Right atrium auricular region (tissue), 2 donors: ENCODE data around the gene GRAPL. TPM values are rescaled to one million over a fixed set of nuclear protein-coding genes. Genes with fewer than 3 reads are reported as not detected.
A peak's percentile ranks its signal among the peaks of the same experiment; 100 is the strongest.
"Not testable (repeated sequence)": the region's sequence is repeated elsewhere in the genome, so short reads cannot be mapped to it uniquely, and the experiment has no call there.

Source experiments
- DNase-seq: peaks from one replicate; pipeline ENCODE4 v3.0.0-alpha.2; 2019; ENCODE audit warnings: low spot score
- H3K27ac ChIP-seq, 2 donors: fragments of 200-600 bp; sonication (generic); 1 replicate in 1 of 2; 2 replicates in 1 of 2; pipeline ENCODE4 v1.5.1; 2016 to 2019
- H3K27me3 ChIP-seq, 2 donors: fragments of 200-600 bp; sonication (generic); one replicate each; pipeline versions ENCODE4 v1.5.1 to v1.6.0; 2017 to 2019
- H3K36me3 ChIP-seq: fragments of 200-600 bp; sonication (generic); one replicate; pipeline ENCODE4 v1.5.1; 2016
- H3K4me1 ChIP-seq, 2 donors: fragments of 200-600 bp; sonication (generic); one replicate each; pipeline versions ENCODE4 v1.5.1 to v1.6.0; 2017 to 2019
- H3K4me3 ChIP-seq, 2 donors: fragments of 200-600 bp; sonication (generic); 1 replicate in 1 of 2; 2 replicates in 1 of 2; pipeline ENCODE4 v1.5.1; 2017 to 2019; ENCODE audit warnings: mild to moderate bottlenecking in 1 of 2, moderate library complexity in 1 of 2
- H3K9me3 ChIP-seq, 2 donors: fragments of 200-600 bp; sonication (generic); one replicate each; pipeline ENCODE4 v1.5.1; 2019
- total RNA-seq, 2 donors: library from RNA; depleted of rRNA; stranded (reverse); fragments of >200 nt; gene quantifications; one replicate each; pipeline ENCODE4 v1.1.0, GENCODE V29; 2016

The GRAPL gene
- total RNA-seq, 2 donors from 2014 or later = 1.4 TPM; not detected in 1

DNA sequence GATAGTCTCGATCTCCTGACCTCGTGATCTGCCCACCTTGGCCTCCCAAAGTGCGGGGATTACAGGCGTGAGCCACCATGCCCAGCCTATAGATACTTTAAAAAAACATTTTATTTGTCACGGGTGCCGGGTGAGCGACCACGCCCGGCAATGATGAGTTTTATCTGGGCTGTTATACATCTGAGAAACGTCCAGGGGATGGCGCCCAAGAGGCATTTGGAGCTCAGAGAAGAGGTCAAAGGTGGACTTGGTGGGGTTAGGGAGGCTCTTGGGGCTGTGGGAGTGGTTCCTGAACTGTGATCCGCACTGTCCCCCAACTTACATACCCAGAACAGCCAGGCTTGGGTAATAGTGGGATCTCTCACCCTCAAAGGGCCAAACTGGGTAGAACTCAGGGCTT lies 8.7 kb upstream of the GRAPL start:
- not testable (repeated sequence) for H3K36me3 ChIP-seq, H3K4me3 ChIP-seq, DNase-seq, H3K27ac ChIP-seq, H3K4me1 ChIP-seq, H3K27me3 ChIP-seq, H3K9me3 ChIP-seq

- not testable (repeated sequence) for H3K36me3 ChIP-seq, H3K4me3 ChIP-seq, DNase-seq, H3K27me3 ChIP-seq, H3K9me3 ChIP-seq, H3K4me1 ChIP-seq, H3K27ac ChIP-seq
Observed at GRCh38 chr17:19125289-19125688, 2.1 kb upstream of the GRAPL start.

DNA sequence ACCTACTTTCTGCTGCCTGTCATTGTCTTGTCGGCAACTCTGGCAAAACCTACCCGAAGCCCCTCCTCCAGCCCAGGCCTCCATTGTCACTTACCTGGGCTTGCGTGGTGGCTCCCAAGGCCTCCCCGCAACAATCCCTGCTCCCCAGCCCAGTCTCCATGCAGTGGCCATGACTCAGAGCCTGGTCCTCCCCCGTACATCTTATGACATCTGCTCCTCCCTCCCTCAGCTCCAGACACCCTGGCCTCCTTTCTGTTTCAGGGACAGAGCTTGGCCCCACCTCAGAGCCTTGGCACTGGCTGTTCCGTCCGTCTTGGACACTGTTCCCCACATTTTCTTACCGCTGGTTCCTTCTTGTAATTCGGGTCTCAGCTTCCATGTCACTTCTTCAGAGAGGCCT lies 2.1 kb downstream of the GRAPL start:
- DNase-seq, H3K27ac ChIP-seq, H3K9me3 ChIP-seq, H3K4me3 ChIP-seq, H3K27me3 ChIP-seq, H3K36me3 ChIP-seq, H3K4me1 ChIP-seq: not testable (repeated sequence)

DNA sequence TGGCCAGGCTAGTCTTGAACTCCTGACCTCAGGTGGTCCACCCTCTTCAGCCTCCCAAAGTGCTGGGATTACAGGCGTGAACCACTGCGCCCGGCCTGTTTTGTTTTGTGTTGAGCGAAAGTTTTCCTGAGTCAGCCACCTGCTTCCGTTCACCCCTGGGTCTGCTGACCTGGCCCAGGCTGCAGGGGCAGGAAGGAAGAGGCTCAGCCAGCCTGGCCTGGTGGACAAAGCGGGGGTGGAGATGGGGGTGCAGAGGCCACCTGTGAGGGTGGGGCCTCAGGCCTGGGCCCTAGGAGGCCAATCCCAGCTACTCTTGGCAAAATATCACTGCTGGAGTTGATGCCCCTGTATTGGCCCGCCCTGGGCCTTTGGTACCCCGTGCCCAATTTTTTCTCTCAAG lies 3.7 kb downstream of the GRAPL start:
- H3K27ac ChIP-seq, H3K36me3 ChIP-seq, H3K9me3 ChIP-seq, H3K27me3 ChIP-seq, DNase-seq, H3K4me1 ChIP-seq, H3K4me3 ChIP-seq: not testable (repeated sequence)

DNA sequence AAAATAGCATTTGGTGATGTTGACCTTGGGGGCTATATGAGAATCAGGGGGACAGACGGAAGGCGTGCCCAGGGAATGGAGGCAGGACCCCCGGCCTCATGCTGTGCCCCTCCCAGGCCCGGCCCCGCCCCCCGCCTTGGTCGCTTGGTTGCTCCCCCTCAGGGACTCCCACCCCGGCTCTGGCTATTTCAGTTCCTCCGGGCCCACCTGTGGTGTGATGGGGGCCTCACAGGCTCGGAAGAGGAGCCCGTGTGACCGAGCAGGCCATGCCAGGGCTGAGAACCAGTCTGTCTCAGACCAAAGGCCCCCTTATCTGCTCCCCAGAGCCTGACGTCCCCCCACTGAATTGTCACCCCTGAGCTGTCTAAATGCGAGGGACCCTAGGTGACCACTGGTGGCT lies 4.4 kb downstream of the GRAPL start:
- not testable (repeated sequence) for H3K36me3 ChIP-seq

GRCh38 chr17:19133793-19134192 lies 6.4 kb downstream of the GRAPL start:
- H3K4me1 ChIP-seq, H3K4me3 ChIP-seq, H3K36me3 ChIP-seq, H3K27me3 ChIP-seq, H3K9me3 ChIP-seq, H3K27ac ChIP-seq, DNase-seq: not testable (repeated sequence)

More for the DNA sequence above, 4.4 kb downstream of the GRAPL start:
- H3K27ac ChIP-seq, H3K27me3 ChIP-seq, H3K4me1 ChIP-seq, H3K9me3 ChIP-seq, H3K4me3 ChIP-seq, DNase-seq: not testable (repeated sequence)

DNA sequence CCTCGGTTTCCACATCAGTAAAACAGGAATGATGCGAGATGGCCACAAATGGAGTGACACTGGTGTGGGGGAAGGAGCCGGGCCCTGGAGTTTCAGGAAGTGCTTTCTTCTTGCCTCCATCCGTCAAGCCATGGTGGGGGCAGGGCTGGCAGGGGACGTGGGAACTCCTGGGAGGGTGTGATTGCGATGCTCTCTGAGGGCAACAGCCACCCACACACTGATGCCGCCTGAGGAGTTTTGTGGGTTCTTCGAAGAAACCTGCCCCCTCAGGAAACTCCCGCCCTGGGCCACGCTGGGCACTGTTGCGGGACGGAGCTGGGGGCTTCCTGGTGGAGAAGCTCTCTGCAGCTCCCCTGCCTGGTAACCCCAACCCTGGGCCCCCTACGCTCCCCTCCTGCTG lies 8.0 kb downstream of the GRAPL start:
- H3K36me3 ChIP-seq, DNase-seq, H3K27ac ChIP-seq, H3K4me3 ChIP-seq, H3K27me3 ChIP-seq, H3K4me1 ChIP-seq, H3K9me3 ChIP-seq: not testable (repeated sequence)

DNA sequence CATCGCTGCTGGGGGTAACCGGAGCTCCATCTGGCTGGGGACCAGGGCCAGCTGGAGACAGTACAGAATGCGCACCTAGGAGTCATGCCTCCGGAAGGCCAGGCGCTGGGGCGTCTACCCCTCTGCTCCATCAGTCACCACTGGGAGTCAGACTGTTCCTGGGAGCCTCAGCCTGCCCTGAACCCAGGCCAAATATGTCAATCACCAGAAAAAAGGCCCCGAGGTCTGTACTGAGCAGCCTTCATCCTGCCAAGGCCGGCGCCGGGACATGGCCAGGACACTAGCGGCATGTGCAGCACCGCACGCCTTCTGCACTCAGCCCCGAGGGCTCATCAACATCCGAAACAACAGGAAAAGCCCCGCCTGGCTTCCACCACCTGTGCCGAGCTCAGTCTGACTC lies 8.7 kb downstream of the GRAPL start:
- not testable (repeated sequence) for H3K36me3 ChIP-seq, H3K27me3 ChIP-seq, DNase-seq, H3K9me3 ChIP-seq, H3K4me3 ChIP-seq, H3K4me1 ChIP-seq, H3K27ac ChIP-seq

DNA sequence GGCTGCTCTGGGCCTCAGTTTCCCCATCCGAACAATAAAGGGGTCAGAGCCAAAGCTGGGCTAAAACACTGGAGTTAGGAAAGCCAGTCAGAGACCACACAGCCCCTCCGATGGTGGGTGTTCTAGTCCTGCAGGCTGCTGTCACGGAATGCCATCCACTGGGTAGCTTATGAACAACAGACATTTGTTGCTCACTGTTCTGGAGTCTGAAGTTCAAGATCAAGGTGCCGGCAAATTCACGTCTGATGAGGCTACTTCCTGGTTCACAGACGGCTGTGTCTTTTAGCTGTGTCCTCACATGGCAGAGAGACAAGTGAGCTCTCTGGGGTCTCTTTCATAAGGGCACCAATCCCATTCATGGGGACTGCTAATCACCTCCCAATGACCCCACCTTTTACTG lies 9.2 kb downstream of the GRAPL start:
- not testable (repeated sequence) for H3K4me3 ChIP-seq, H3K9me3 ChIP-seq, H3K27ac ChIP-seq, H3K4me1 ChIP-seq, H3K27me3 ChIP-seq, DNase-seq, H3K36me3 ChIP-seq

DNA sequence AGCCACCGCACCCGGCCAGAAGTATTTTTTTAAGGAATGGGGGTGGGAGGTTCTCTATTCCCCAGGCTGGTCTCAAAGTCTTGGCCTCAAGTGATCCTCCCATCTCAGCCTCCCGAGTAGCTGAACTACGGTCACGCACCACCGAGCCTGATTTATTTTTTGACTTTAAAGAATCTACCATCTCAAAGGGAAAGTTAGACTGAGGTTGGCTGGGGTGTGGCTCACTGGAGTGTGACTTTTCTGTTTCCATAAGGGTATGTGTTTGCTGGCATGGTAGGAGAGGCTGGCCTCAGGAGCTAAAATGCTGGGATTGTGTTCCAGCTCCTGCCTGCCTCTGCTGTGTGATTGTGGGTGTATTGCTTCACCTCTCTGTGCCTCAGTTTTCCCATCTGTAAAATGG lies 10.6 kb downstream of the GRAPL start:
- H3K27ac ChIP-seq, H3K27me3 ChIP-seq, H3K4me3 ChIP-seq, H3K9me3 ChIP-seq, DNase-seq, H3K36me3 ChIP-seq, H3K4me1 ChIP-seq: not testable (repeated sequence)

- H3K4me3 ChIP-seq, H3K36me3 ChIP-seq, H3K27me3 ChIP-seq, H3K4me1 ChIP-seq, H3K9me3 ChIP-seq: not testable (repeated sequence)
- DNase-seq = peak; percentile 43
- H3K27ac ChIP-seq = peak overlapping the region in 1 of 2 donors; percentile 51
Observed at GRCh38 chr17:19141366-19142155, 14.2 kb downstream of the GRAPL start.

DNA sequence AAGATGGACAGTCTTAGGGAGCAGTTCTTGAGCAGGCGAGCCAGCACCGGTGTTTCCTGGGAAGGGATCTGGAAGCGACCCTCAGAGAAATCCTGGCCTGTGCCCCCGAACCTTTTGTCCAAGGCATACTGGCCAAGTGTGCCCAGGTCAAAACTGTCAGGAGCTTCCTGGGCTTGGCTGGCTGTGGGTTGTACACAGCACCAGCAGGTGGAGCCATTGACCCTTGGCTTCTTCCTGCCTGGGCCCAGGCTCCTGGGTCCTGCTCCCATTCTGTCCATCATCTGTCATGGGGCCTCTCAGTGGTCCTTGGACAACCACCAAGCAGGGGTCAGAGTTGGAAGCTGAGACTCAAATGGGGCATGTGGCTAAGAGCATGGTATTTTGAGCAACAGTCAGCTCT lies 15.0 kb downstream of the GRAPL start:
- peak; percentile 56 for DNase-seq
- H3K27ac ChIP-seq, H3K9me3 ChIP-seq: not testable (repeated sequence)

GRCh38 chr17:19143097-19143777 lies 15.8 kb downstream of the GRAPL start:
- not testable (repeated sequence) for DNase-seq, H3K27ac ChIP-seq

More for the DNA sequence above, 15.0 kb downstream of the GRAPL start:
- not testable (repeated sequence) for H3K27me3 ChIP-seq, H3K4me1 ChIP-seq, H3K36me3 ChIP-seq, H3K4me3 ChIP-seq

GRCh38 chr17:19144373-19144772 lies 17.0 kb downstream of the GRAPL start:
- H3K27ac ChIP-seq, H3K9me3 ChIP-seq, H3K36me3 ChIP-seq, H3K4me1 ChIP-seq, H3K27me3 ChIP-seq, H3K4me3 ChIP-seq: not testable (repeated sequence)
- DNase-seq = peak; percentile 34

More at GRCh38 chr17:19143097-19143777, 15.8 kb downstream of the GRAPL start:
- H3K4me3 ChIP-seq, H3K36me3 ChIP-seq, H3K27me3 ChIP-seq, H3K9me3 ChIP-seq, H3K4me1 ChIP-seq: not testable (repeated sequence)

DNA sequence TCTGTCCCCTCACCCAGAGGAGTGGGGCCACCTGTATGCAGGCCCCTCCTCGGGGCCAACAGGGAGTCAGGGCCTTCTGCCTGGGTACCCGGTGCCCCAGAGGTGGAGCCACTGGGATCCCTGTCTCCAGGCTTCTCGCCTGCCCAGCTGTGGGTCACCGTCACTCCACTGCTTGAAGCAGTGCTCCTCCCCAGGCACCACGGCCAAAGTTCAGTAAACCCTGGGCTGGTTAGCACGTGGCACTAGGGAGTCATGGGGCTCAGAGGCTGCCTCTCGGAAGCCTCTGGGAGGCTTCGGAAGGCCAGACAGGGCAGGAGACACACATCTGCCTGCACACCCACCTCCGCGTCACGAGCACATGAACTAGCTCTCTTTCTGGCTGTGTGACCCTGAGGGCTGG lies 18.1 kb downstream of the GRAPL start:
- not testable (repeated sequence) for H3K27ac ChIP-seq, H3K36me3 ChIP-seq, H3K9me3 ChIP-seq, H3K4me1 ChIP-seq, H3K4me3 ChIP-seq, H3K27me3 ChIP-seq, DNase-seq
